ENCODE measurements around the gene ZNF808. TPM values are rescaled to one million over a fixed set of nuclear protein-coding genes. Genes with fewer than 3 reads are reported as not detected.

Gene ZNF808
- total and polyA plus RNA-seq, 9 of the 15 experiments (the other 6 are each of a cell fraction or from before 2014, with no cell fraction given), result 3.1 to 20.1 (median 10.9) TPM

- TF ChIP-seq JUND (IDR thresholded peaks at IDR 0.05; ENCODE audit: borderline replicate concordance, low read depth, low read length) (peak; percentile 92), JUND (tag; IDR thresholded peaks at IDR 0.05; ENCODE audit: borderline replicate concordance, low read depth, low read length) (peak; percentile 92), MIER1 (IDR thresholded peaks at IDR 0.05; ENCODE audit: low read depth) (no peak), CREB5 (CRISPR knock-in tag; IDR thresholded peaks at IDR 0.05) (no peak), POU5F1 (IDR thresholded peaks at IDR 0.05; ENCODE audit: borderline replicate concordance, low read depth, low read length, partially characterized antibody) (no peak), NKRF (IDR thresholded peaks at IDR 0.05; ENCODE audit: borderline replicate concordance) (peak; percentile 78), U2AF1 (optimal IDR thresholded peaks at IDR 0.05; ENCODE audit: low read depth, low read length) (no peak), ATF2 (CRISPR knock-in tag; IDR thresholded peaks at IDR 0.05) (no peak), ZNF449 (CRISPR knock-in tag; IDR thresholded peaks at IDR 0.05) (no peak), NFIX (CRISPR knock-in tag; IDR thresholded peaks at IDR 0.05; ENCODE audit: low read depth) (0 out of 2 replicates have a peak, but pooled peaks have one; percentile 5), HOXB6 (CRISPR knock-in tag; IDR thresholded peaks at IDR 0.05; ENCODE audit: borderline replicate concordance) (no peak), CEBPZ (IDR thresholded peaks at IDR 0.05; ENCODE audit: borderline replicate concordance, low read depth, low read length) (no peak), JUN (IDR thresholded peaks at IDR 0.05; ENCODE audit: borderline replicate concordance, low read depth, low read length) (peak; percentile 90), JUN (CRISPR knock-in tag; IDR thresholded peaks at IDR 0.05; ENCODE audit: borderline replicate concordance) (peak; percentile 75; the same call in 1 of the 2 replicates), ZNF717 (CRISPR knock-in tag; IDR thresholded peaks at IDR 0.05) (no peak)
Observed at GRCh38 chr19:52527134-52527955, at the start of gene ZNF808 (continued).
